G401 (cell line): ENCODE results near the gene HINT3. TPM values are rescaled to one million over a fixed set of nuclear protein-coding genes. Genes with fewer than 3 reads are reported as not detected.
"Not testable (repeated sequence)": the region's sequence is repeated elsewhere in the genome, so short reads cannot be mapped to it uniquely, and the experiment has no call there.

ENCODE experiments used
- DNase-seq: peaks from one replicate; pipeline ENCODE4 v3.0.0-alpha.2; 2015; ENCODE audit warnings: low spot score
- in situ Hi-C: cut with HindIII; loops from 2 replicates; pipeline ENCODE4 v1.10.0; 2016; ENCODE audit warnings: low sequenced_read_pairs, mixed read lengths
- total RNA-seq: library from RNA; depleted of rRNA; stranded (reverse); fragments of >200 nt; shearing (Covaris generic); gene quantifications from 2 replicates; pipeline ENCODE4 v1.2.3, GENCODE V29; 2014

The HINT3 gene
- total RNA-seq, 1 experiment from 2014 or later, result 9.8 TPM

DNA sequence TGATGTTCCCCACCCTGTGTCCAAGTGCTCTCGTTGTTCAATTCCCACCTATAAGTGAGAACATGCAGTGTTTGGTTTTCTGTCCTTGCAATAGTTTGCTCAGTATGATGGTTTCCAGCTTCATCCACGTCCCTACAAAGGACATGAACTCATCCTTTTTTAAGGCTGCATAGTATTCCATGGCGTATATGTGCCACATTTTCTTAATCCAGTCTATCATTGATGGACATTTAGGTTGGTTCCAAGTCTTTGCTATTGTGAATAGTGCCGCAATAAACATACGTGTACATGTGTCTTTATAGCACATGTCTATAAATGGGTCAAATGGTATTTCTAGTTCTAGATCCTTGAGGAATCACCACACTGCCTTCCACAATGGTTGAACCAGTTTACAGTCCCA is 21.1 kb upstream of the HINT3 start:
- in situ Hi-C loops, DNase-seq: not testable (repeated sequence)

DNA sequence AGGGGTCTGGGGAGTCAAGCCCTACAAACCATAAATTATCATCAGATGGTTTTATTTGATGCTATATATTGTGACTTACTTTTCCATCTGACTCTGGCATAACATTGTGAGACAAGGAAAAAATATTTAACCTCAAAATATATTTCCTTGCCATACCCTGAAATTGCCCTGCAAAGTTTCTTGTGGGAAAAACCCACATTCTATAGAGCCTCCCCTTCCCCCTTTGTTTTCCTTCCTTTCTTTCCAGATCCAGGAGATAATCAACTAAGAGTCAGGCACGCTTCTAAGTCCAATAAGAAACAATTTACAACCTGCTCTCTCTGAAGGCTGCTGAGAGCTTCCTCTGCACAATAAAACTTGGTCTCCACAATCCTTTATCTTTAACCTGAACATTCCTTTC is 17.5 kb upstream of the HINT3 start:
- DNase-seq, result no peak
- in situ Hi-C loops, result no loop called here

DNA sequence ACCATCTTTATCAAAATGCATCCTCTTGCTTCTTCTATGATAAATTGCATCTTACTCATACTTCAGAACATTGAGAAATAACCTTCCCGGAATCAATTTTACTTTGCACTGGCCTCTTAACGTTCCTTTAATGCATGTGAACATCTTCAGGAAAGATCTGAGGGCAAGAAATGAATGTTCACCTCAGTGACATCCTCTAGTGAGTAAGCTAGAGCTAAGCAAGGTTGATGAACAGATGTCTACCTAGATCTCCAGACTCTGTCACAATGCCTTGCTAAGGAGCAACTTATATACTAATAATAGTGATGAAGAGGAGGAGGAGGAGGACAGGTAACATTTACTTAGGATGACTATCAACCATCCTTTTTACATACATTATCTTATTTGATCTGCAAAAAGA is 16.8 kb upstream of the HINT3 start:
- in situ Hi-C loops, result no loop called here
- DNase-seq, result no peak

DNA sequence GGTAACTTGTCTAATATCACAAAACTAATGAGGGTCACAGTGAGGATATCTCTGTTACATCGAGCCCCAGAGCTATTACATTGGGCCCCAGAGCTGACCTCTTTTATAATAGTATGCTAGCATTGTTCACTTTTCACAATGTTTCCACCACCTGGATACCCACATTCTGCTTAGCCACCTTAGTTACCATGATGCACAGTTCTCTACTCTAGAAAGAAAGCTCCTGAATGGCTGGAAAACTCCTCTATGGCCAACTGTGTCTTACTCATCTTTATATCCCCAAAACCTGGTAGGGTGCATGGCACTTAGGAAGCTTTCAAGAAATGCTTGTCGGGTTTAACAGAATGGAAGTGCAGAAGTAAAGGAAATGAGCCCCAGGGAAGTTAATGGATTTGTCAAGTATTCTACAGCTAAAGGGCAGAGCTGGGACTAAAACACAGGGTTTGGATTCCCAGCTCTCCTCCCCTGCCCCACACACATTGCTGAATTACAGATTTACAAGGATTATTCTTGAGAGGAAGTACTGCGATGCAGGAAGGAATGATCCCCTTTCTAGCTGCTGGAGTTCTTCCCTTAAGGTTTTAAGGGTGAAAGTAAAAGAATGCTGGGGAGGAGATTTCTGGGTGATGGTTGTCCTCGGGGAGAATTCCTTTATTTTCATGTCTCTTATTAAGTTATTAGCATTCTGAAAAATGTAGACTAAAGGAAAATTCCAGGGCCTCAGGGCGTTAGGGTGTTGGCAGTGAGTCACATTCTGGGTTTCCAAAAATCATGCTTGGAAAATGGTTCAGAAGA is 16.1 kb upstream of the HINT3 start:
- in situ Hi-C loops, result no loop called here
- no peak for DNase-seq

DNA sequence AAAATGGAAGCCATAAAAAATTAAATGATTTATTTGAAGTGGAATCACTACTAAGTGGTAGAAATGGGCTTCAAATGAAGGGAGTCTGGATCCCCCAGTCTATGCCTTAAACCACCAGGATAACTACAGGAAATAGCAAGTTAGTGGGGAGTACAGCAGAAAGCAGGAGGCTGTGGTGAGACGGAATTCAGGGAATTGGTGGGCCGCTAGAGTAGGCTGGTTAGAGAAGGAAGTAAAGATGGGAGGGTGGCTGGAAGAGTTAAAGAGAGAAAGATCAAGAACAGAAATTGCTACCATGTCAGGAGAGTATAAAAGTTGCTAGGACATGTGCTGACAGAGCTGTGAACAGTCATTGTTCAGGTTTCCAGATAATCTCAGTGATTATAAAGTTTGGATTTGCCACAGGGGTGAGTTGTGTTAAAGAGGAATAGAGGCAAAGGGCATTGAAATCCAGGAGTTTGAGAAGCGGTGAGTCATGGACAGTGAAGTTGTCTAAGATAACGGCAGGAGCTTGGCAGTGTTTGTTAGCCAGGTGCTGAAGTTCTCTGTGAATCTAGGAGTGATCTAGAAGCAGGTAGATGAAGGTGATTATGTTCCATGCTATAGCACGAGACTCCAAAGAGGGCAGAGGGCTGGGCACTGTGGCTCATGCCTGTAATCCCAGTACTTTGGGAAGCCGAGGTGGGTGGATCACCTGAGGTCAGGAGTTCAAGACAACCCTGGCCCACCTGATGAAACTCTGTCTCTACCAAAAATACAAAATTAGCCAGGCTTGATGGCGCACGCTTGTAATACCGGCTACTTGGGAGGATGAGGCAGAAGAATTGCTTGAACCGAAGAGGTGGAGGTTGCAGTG is 13.7 kb upstream of the HINT3 start:
- in situ Hi-C loops, result no loop called here
- DNase-seq, result no peak

DNA sequence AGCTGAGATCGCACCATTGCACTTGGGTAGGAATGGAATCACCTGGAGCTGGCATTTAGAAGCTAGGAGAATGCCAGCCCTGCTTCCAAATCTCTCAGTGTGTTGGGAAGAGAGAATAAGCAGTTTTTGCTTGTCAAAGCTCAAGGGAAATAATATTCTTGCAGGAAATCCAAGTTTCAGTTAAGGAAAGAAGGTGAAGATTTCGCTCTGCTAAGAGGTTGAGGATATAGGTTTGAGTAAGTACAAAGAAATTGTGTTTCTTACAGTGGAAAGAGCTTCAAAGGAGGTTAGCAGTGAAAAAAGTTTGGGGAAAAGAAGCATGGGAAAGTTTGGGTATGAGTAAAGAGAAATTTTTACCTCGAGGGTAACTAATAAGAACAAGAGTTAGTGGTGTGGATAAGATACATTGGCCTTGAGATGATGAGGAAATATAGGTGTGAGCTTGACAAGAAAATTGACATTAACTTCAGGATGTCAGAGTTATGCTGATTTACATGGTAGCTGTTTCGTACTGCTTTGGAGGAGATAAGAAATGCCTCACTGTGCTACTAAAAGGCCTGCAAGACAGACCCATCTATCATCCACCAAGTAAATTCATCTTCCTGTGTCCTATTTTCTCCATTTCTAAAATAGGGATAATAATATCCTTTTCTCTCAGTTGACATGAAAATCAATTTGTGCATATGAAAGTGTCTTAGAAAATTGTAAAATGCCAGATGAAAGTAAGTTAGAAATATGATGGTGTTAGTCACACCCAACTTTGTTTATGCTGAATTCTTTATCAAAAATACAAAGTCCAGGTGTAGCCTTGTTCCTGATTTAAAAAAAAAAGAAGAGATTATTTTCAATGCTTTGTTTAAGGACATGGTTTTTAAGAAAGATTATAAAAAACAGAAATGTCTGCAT is 12.8 kb upstream of the HINT3 start:
- DNase-seq, result no peak
- in situ Hi-C loops, result no loop called here

DNA sequence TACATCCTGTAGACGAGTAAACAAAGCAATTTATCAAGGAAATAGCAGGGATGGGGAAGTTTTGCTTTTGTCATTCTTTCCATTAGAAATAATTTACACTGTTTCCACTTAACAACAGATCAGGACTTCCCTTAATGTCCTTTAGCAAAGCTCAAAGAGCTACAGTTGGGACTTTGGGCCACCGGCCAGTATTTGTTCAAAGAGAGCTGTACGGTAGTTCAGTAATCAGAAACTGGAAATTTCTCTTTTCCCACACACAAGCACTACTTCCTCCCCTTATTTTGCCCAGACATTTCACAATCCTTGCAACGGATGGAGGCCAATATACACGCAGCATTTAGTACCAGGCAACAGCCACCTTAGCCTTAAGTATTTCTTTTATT is 12.1 kb upstream of the HINT3 start:
- no peak for DNase-seq
- in situ Hi-C loops, result no loop called here

DNA sequence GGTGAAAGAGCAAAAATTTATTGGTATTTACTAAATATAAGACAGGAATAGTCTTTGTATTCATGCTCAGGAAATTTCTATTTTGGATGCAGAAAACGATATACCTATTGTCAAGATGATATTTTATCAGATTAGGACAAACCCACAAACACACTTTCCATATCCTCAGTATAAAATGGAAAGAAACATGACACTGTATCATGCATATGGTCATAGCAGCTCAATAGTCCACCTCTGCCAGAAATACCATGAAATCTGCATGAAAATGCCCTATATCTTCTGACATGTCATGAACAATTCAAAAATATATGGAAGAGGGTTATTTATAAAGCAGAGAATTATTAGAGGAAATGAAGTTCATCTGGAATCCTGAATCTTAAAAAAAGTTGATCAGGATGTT is 11.7 kb upstream of the HINT3 start:
- in situ Hi-C loops, result no loop called here

DNA sequence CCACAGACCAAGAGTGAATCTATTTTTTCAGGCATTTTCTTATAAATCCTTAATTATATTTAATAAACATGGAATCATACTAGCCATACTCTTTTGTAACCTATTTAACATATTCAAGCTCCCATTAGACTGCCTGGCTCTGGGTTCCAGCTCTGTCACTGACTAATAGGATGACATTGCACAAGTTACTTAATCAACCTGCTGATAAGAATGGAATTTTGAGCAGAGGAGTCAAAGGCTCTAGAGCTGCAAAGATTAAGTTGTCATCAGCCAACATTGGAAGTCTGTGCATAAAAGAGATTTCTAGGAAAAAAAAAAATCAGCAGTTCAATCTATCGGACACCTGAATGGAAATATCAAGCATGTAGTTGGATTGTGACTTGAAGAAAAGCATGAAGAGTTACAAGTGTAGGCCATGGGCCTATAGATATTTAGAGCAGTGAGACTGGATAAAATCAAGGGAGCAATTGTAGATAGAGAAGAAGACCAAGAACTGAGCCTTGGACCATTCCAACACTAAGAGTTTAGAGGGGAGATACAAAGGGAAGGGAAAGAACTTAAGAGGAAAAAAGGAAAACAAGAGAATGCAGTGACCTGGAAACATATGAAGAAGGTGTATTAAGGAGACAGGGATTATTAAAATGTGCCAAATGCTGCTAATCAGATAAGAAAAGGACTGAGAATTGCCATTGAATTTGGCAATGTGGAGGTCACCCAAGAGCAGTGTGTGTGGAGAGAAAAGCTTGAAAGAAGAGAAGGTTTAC is 11.0 kb upstream of the HINT3 start:
- in situ Hi-C loops, result no loop called here
- DNase-seq, result no peak

More for the DNA sequence above, 11.7 kb upstream of the HINT3 start:
- DNase-seq, result no peak

DNA sequence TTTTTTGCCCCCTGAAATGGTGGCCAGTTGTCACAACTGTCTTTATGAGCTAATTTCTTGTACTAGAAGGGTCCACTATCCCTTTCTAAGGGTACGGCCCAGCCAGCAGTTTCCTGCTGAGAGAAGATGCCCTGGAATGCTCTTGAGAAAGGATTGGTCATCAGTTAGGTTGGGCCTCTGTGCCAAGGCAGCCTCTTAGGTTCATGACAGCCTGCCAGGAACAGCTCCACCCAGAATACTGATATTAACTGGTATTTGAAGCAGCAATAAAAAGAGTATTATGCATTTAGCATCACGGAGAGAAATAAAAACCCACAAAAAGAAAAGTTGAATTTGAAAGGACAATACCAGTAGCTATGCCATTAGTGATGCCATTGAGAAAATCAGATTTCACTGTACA is 9.0 kb upstream of the HINT3 start:
- DNase-seq, result no peak
- in situ Hi-C loops, result no loop called here

DNA sequence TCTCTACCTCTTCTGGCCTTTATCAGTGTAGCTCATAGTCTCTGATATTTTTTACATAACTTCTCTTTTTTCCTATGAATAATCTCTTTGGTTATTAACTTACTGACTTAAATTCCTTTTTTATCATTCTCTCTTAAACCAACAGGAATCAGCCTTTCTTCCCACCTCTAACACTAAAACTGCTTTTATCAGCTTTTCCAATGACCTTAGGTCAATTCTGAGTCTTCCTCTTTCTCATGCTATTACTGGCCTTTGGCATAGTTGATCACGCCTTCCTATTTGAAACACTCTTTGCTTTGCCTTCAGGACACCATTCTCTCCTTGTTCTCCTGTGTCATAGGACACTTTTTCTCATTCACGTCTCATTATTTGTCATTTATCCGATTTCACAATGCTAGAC is 8.1 kb upstream of the HINT3 start:
- in situ Hi-C loops, result no loop called here
- DNase-seq, result no peak

DNA sequence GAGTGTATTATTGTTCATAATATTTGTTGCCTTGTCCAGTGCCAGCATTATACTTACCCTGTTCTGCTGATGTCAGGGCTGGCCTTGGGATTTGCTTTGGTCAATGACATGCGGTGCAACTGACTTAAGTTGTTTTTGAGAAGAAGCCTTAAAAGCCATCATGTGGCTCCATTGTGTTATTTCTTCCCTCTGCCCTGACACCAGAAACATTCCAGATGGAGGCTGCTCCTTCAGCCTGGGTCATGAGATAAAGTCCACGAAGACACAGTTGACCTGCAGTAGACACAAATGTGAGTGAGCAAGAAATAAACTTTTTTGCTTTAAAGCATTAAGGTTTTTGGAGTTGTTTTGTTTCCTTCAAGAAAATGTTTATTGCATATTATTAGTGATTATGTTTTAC is 7.5 kb upstream of the HINT3 start:
- no peak for DNase-seq
- in situ Hi-C loops, result no loop called here

DNA sequence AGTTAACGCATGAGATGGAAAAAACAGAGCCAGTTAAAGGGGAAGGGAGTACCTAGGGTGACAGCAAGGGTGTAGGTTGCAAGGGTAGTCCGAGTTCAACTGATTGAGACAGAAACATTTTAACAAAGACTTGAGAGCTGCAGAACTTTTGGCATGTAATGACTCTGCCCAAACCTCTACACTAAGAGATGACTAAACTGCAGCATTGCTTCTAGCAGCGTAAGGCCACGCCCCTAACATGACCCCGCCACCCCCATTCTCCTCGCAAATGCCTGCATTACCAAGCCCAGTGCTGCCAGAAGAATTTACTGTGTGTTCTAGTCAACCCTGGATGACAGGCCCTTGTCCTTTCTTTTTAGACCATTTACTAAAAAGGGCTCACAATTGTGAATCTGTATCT is 6.3 kb upstream of the HINT3 start:
- in situ Hi-C loops, result no loop called here
- DNase-seq, result no peak

DNA sequence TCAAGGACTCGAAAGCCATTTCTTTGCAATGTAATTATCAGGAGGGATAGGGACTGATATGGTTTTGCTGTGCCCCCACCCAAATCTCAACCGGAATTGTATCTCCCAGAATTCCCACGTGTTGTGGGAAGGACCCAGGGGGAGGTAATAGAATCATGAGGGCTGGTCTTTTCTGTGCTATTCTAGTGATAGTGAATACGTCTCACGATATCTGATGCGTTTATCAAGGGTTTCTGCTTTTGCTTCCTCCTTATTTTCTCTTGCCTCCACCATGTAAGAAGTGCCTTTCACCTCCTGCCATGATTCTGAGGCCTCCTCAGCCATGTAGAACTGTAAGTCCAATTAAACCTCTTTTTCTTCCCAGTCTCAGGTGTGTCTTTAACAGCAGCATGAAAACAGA is 5.9 kb upstream of the HINT3 start:
- DNase-seq, in situ Hi-C loops: not testable (repeated sequence)

DNA sequence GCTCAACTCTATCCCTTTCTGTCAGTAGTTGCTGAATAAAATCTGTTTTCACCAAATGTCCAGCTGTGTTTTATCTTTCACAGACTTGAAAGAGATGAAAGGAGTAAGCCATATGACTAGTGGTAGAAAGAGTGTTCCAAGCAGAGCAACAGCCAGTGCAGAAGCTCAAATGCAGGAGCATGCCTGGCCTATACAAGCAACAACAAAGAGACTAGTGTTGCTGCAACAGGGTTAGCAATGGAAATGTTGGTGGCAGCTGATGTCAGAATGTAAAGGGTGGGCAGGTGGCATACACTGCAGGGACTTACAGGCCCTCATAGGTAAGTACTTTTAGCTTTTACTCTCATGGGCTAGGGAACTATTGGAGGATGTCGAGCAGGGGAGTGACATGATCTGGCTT is 5.2 kb upstream of the HINT3 start:
- in situ Hi-C loops, result no loop called here
- no peak for DNase-seq

DNA sequence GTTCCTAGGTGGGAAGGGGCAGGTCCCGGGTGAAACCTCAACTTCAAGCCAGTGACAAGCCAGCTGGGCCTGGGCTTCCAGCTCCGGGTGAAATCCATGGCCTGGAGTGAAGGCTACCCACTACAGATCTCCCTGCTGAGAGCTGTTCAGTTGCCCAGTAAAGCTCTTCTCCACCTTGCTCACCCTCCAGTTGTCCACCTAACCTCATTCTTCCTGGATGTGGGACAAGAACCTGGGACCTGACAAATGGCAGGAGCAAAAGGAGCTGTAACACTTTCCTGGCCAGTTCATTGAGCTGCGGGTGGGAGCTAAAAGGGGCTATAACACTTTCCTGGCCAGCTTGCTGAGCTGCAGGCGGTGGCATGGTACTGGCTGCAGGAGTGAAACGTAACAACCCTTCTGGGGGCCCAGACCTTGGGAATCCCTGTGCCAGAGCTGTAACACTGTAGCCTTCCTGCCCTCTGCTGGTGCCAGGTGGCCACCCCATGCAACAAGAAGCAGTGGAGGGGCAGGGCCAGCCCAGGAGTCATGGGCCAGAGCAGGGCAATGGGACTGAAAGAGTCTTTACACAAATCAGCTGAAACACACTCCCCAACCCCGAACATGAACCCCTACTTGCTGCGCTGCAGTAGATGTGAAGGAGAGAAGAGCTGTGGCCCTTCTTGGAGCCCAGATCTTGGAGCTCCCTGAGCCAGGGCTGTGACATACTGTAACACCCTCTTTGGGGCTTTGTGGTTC is 3.6 kb upstream of the HINT3 start:
- in situ Hi-C loops, result no loop called here
- no peak for DNase-seq

DNA sequence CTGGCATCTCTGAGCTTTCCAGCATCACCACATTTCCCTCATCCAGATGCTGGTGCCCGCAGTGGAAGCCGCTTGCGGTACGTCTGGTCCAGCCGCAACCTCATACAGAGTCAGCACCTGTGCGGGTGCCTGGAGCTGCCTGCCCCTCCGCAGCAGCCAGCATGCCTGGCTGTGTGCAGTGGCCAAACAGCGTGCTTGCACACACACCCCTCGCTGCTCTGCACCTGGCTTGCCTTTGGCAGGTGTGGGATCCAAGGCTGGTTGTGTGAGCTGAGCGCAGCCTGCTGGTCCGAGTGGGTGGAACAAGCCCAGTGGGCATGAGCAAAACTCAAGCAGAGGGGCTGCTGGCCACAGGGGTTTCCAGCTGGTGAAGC is 3.1 kb upstream of the HINT3 start:
- DNase-seq, result no peak
- in situ Hi-C loops, result no loop called here

DNA sequence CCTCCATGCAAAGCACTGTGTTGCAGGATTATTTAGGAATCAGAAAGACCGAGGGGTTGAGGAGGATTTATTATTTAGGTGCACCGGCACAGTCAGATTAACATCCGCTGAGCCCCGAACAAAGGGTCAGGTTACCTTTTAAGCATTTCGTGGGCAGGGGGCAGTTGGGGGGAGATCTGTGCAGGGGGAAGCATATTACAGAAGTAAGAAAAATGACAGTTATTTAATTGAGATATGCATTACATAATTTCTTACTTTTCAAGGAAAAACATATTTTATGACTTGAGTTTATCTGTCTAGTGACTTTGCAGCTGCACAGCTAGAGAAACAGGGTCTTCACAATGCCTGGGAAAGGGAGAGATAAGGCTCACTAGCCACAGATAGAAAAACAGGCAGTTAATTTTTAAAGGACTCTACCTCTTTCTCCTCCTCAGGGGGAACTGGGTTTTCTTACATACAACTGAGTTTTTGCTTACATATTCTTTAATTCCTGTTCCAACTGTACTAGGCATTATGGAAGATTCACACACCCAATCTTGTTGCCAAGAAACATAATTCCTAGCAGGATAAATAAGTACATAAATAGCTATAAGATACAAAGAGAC is 1.7 kb upstream of the HINT3 start:
- DNase-seq, result no peak
- in situ Hi-C loops, result no loop called here
